DMS 273 (cell line): Measurements from ENCODE around the gene UBASH3B.
"Not testable (repeated sequence)": the region's sequence is repeated elsewhere in the genome, so short reads cannot be mapped to it uniquely, and the experiment has no call there.

ENCODE experiments used
- DNase-seq: peaks from one replicate; lab custom pipeline; 2025; ENCODE audit not compliant: unreplicated experiment; lab: John Stamatoyannopoulos, UW

The UBASH3B gene

GRCh38 chr11:122847466-122847865 is 191.9 kb downstream of the UBASH3B start:
- DNase-seq: no peak

- DNase-seq: no peak
Measured at GRCh38 chr11:122848186-122848585, 192.7 kb downstream of the UBASH3B start.

GRCh38 chr11:122850076-122850631 is 194.6 kb downstream of the UBASH3B start:
- DNase-seq: no peak

DNA sequence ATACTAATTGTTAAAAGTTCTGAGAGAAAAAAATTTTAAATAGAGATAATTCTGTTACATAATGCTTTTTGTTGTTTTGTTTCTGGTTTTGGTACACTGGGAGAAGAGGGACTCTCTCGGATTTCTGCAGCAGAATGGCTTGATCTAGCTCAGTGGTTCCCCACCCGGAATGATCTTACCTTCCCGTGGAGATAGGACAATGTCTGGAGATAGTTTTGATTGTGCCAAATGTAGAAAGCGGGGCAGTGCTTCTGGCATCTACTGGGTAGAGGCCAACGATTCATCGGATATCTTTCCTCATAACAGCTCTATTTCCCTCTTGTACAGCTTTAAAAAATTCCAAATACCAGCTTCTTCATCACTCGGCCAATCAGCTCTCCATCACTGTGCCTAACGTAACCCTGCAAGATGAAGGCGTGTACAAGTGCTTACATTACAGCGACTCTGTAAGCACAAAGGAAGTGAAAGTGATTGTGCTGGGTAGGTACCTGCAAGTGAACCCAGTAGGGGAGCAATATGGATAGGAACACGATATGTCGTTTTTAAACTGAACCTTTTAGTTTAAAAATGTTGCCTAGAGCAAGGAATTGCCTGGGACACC is 195.9 kb downstream of the UBASH3B start:
- no peak for DNase-seq

DNA sequence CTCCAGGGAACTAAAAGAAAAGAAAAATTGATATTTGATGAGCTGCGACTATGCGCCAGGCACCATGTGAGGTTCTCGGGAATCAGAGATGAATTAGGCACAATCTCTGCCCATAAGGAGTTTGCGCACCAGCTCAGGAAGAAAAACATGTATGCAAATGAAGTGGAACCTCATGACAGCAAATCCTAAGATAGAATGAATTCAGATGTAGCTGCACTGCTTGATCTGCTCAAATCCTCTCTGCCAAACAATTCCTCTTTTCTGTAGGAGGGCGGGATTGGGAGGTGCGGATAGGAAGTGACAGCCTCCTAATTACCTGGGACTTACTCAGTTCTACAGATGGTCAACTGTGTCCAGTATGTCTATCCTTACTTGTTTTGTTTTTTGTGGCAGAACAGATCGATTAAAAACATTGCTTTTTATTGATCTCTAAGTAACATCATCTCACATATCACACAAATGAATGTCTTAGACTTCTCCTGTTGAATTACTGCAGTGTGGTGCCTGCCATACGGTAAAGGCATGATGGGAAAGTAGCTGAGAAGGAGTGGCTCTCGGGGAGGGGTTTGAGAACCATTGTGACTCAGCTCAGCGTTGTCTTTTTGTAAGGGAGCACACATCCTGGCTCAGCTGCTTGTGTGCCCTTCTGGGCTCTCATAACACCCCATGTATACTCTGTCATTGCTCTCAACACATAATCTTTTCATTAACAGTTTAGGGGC is 196.7 kb downstream of the UBASH3B start:
- DNase-seq: no peak

DNA sequence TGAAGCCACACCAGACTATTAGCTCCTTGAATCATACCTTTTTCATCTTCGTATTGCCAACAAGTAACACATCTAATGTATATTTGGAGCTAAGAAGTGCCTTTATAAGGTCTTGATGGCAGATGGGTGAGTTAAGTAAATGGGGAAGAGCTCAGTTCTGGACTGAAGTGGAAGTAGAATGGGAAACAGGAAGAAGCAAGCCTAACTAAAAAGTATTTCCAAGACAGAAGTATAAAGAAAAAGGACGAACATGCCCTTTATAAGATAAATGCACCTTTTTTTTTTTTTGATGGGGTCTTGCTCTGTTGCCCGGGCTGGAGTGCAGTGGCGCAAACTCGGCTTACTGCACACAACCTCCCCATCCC is 197.3 kb downstream of the UBASH3B start:
- DNase-seq: no peak

DNA sequence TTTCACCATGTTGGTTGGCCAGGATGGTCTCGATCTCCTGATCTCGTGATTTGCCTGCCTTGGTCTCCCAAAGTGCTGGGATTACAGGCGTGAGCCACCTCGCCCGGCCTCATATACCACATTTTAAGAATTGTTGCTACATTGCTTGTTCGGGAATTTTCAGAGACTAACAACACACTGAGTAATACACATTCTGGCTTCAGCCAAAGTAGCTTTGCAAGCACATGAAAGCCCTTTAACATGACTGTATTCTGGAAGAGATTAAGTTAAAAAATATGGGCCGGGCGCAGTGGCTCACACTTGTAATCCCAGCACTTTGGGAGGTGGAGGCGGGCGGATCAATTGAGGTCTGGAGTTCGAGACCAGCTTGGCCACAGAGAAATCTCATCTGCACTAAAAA is 197.7 kb downstream of the UBASH3B start:
- DNase-seq: no peak

DNA sequence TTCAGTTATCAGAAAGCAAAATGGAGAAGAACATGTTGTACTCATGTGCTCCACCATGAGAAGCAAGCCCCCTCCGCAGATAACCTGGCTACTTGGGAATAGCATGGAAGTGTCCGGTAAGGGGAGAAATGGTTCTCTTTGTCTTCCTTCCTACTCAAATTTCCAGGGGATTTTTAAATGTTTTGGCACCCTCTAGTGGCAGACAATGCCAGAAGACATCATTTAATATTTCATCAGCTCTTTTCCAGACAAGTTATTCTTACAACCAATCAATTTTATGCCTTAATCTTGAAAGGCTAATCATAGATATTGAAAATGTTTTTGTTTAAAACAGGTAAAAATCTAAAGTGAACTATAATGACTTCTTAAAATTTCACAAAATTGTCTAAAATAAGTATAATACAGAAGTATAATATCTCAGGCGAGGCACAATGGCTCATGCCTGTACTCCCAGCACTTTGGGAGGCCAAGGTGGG is 198.5 kb downstream of the UBASH3B start:
- peak; percentile 77 for DNase-seq

GRCh38 chr11:122861631-122862030 is 206.1 kb downstream of the UBASH3B start:
- no peak for DNase-seq

DNA sequence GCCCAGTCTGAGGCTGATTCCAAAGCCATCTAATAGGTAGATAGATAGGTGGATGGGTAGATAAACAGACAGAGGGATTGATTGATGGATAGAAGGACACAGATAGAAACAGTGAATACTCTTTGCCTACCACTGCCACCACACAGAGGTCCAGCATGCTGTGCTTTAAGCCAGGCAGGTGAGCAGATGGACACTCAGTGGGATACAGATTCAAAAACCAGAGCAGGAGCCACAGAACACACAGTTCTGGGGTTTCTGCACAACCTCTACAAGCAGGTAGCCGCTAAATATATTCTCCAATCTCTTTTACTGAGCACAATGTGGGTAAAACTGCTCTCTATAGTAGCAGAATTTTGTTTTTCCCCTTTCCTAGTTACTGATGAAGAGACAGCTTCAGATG is 206.6 kb downstream of the UBASH3B start:
- DNase-seq: no peak

DNA sequence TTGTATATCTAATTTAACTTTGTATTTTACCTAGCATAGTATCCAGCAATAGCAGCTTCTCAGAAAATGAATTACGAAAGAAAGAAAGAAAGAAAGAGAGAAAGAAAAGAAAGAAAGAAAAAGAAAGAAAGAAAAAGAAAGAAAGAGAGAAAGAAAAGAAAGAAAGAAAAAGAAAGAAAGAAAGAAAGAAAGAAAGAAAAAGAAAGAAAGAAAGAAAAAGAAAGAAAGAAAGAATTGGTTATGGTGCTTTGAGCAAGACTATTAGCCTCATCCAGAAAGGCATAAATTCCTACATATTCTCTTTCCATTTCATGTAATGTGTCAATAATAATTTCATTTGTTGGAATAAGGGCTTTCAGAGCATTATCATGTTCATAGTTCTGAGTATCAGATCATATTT is 207.6 kb downstream of the UBASH3B start:
- DNase-seq: not testable (repeated sequence)

GRCh38 chr11:122863704-122864326 is 208.3 kb downstream of the UBASH3B start:
- peak; percentile 51 for DNase-seq
